Natural killer cell (primary cell): ENCODE data around the gene UBE3B. TPM values are rescaled to one million over a fixed set of nuclear protein-coding genes. Genes with fewer than 3 reads are reported as not detected.

Experiments used
- ATAC-seq, 3 donors: fragments of 150-1000 bp in 2 of 3; fragments of 200-7000 bp in 1 of 3; cut with Tn5 transposase; 1 replicate in 1 of 3; 2 replicates in 2 of 3; pipeline ENCODE4 v1.10.0; 2021; ENCODE audit warnings: mild to moderate bottlenecking in 2 of 3, moderate library complexity in 2 of 3
- DNase-seq, 2 donors: peaks; one replicate each; pipeline versions ENCODE4 v3.0.0 to v3.0.0-alpha.2; 2013 to 2021; ENCODE audit warnings: mixed read lengths in 1 of 2
- H3K27ac ChIP-seq: one replicate; pipeline ENCODE4 v1.5.1; 2013; ENCODE audit warnings: mild to moderate bottlenecking, low read length
- H3K27me3 ChIP-seq: one replicate; pipeline ENCODE4 v1.6.1; 2013; ENCODE audit warnings: low read length; ENCODE audit not compliant: control insufficient read depth, insufficient read depth
- H3K36me3 ChIP-seq: one replicate; pipeline ENCODE4 v1.6.1; 2013; ENCODE audit warnings: low read length; ENCODE audit not compliant: control insufficient read depth, insufficient read depth
- H3K4me1 ChIP-seq: one replicate; pipeline ENCODE4 v1.6.1; 2013; ENCODE audit warnings: low read length; ENCODE audit not compliant: control insufficient read depth, insufficient read depth
- H3K4me3 ChIP-seq: one replicate; pipeline ENCODE4 v1.5.1; 2013; ENCODE audit warnings: low read length
- H3K9me3 ChIP-seq: one replicate; pipeline ENCODE4 v1.6.1; 2013; ENCODE audit warnings: low read length; ENCODE audit not compliant: control insufficient read depth, insufficient read depth
- H3K27ac Mint-ChIP-seq, 2 donors: one replicate each; pipeline ENCODE4 v1.8.0; 2022; ENCODE audit warnings: mild to moderate bottlenecking in 2 of 2, mixed read lengths in 2 of 2, moderate library complexity in 1 of 2
- H3K27me3 Mint-ChIP-seq, 2 donors: one replicate each; pipeline ENCODE4 v1.8.0; 2022; ENCODE audit warnings: low read depth in 2 of 2, mixed read lengths in 2 of 2
- H3K36me3 Mint-ChIP-seq: one replicate; pipeline ENCODE4 v1.8.0; 2022; ENCODE audit warnings: mixed read lengths
- H3K4me1 Mint-ChIP-seq, 2 donors: one replicate each; pipeline ENCODE4 v1.8.0; 2022; ENCODE audit warnings: mixed read lengths in 2 of 2
- H3K4me3 Mint-ChIP-seq: one replicate; pipeline ENCODE4 v1.8.0; 2022; ENCODE audit warnings: mild to moderate bottlenecking, moderate library complexity, mixed read lengths
- H3K9me3 Mint-ChIP-seq, 2 donors: one replicate each; pipeline ENCODE4 v1.8.0; 2022; ENCODE audit warnings: mixed read lengths in 2 of 2
- WGBS: methylation state at CpG from one replicate; pipeline ENCODE4 v1.1.7; 2013; ENCODE audit warnings: missing lambda C conversion rate; ENCODE audit not compliant: insufficient coverage; 5-methylcytosine and 5-hydroxymethylcytosine counted together
- intact Hi-C: fragments of 100-400 bp; cut with micrococcal nuclease; formaldehyde crosslinking; loops from one replicate; pipeline ENCODE4 v1.14.2; 2022
- total RNA-seq, 4 donors: library from RNA; stranded (reverse); fragments of 120-200 nt in 1 of 4; gene quantifications; one replicate each; pipeline versions ENCODE4 v1.2.3 to v1.2.4, GENCODE V29; 2013 to 2022
- TF ChIP-seq, protein P1 (sequence below): fragments of 200-600 bp; IDR thresholded peaks from one replicate; pipeline ENCODE4 v1.8.0; 2022; ENCODE audit warnings: antibody characterized with exemption

Gene UBE3B
- total RNA-seq, 3 donors from 2014 or later (not counting 1 experiment from before 2014, with no cell fraction given): 32.2 to 46.7 (median 39.5) TPM

GRCh38 chr12:109512608-109513007 is 35.2 kb downstream of the UBE3B start:
- Histone ChIP-seq H3K4me3 (no peak overlapping the region), H3K9me3 (no peaks in the 10 kb centered on the region), H3K27me3 (no peaks in the 10 kb centered on the region), H3K4me1 (no peaks in the 10 kb centered on the region), H3K27ac (no peak overlapping the region), H3K36me3 (peaks cover 68% of the 10 kb centered on the region)
- no peak overlapping the region for H3K27ac Mint-ChIP-seq
- H3K9me3 Mint-ChIP-seq: no peaks in the 10 kb centered on the region
- H3K4me1 Mint-ChIP-seq: no peaks in the 10 kb centered on the region
- DNase-seq (no peak), ATAC-seq (no peak)
- H3K4me3 Mint-ChIP-seq: no peak overlapping the region
- H3K27me3 Mint-ChIP-seq: no peaks in the 10 kb centered on the region
- H3K36me3 Mint-ChIP-seq: peaks cover 36% of the 10 kb centered on the region
- intact Hi-C loops: no loop called here
- WGBS: 100% methylated on average over 1 of the region's 1 CpG
- TF ChIP-seq, protein P1, sequence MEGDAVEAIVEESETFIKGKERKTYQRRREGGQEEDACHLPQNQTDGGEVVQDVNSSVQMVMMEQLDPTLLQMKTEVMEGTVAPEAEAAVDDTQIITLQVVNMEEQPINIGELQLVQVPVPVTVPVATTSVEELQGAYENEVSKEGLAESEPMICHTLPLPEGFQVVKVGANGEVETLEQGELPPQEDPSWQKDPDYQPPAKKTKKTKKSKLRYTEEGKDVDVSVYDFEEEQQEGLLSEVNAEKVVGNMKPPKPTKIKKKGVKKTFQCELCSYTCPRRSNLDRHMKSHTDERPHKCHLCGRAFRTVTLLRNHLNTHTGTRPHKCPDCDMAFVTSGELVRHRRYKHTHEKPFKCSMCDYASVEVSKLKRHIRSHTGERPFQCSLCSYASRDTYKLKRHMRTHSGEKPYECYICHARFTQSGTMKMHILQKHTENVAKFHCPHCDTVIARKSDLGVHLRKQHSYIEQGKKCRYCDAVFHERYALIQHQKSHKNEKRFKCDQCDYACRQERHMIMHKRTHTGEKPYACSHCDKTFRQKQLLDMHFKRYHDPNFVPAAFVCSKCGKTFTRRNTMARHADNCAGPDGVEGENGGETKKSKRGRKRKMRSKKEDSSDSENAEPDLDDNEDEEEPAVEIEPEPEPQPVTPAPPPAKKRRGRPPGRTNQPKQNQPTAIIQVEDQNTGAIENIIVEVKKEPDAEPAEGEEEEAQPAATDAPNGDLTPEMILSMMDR: no peak

DNA sequence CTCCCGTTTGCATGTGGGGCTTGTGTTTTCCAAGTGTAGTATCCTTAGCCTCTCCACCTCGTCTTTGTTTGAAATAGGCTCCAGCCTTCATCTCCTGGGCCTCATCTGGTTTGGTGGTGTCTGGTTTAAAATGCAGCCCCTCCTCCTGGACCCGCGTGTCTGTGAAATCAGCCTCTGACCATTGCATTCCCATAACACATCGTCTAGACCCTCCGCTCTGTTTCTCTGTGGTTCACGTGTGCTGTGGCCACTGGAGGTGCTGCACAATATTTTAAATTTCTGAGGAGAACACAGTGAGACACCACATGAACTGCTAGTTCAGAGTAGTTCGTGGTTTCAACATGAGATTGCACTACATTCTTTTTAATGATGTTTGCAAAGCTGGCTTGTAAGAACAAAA is 35.6 kb downstream of the UBE3B start:
- ATAC-seq (no peak), DNase-seq (no peak)
- no peaks in the 10 kb centered on the region for H3K9me3 Mint-ChIP-seq
- H3K4me3 ChIP-seq: no peak overlapping the region
- no peaks in the 10 kb centered on the region for H3K4me1 ChIP-seq
- TF ChIP-seq, protein P1: no peak
- H3K9me3 ChIP-seq: no peaks in the 10 kb centered on the region
- peaks cover 41% of the 10 kb centered on the region for H3K36me3 Mint-ChIP-seq
- whole genome bisulfite sequencing: 90% methylated on average over 8 of the region's 8 CpGs
- intact Hi-C loops: no loop called here
- H3K36me3 ChIP-seq: peaks cover 68% of the 10 kb centered on the region
- no peak overlapping the region for H3K4me3 Mint-ChIP-seq
- H3K27ac Mint-ChIP-seq: no peak overlapping the region
- H3K27ac ChIP-seq: no peak overlapping the region
- no peaks in the 10 kb centered on the region for H3K27me3 Mint-ChIP-seq
- H3K4me1 Mint-ChIP-seq: no peaks in the 10 kb centered on the region
- H3K27me3 ChIP-seq: no peaks in the 10 kb centered on the region

DNA sequence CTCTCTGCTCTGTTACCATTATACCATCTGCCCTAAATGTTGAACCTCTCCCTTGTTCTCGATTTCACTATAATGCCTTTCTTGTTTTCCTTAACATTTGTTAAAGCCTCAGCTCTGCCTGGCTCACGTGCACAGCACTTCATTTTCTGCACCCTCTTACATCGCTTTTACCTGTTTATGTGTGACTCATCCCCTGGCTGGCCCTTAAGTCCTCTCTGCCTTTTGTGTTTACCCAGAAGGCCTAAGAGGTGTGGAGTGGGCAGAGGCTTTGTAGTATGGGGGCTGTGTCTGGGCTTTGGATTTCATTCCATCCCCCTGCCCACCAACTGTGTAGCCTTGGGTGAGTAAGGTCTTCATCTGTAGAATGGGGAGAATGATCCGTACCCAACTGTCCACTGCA is 36.5 kb downstream of the UBE3B start:
- intact Hi-C loops: no loop called here
- H3K9me3 ChIP-seq: no peaks in the 10 kb centered on the region
- H3K4me1 ChIP-seq: no peaks in the 10 kb centered on the region
- no peak overlapping the region for H3K27ac ChIP-seq
- H3K36me3 ChIP-seq: peaks cover 66% of the 10 kb centered on the region
- TF ChIP-seq, protein P1: no peak
- H3K27me3 Mint-ChIP-seq: no peaks in the 10 kb centered on the region
- DNase-seq (no peak), ATAC-seq (no peak)
- H3K27me3 ChIP-seq: no peaks in the 10 kb centered on the region
- H3K27ac Mint-ChIP-seq: no peak overlapping the region
- H3K4me3 ChIP-seq: no peak overlapping the region
- no peak overlapping the region for H3K4me3 Mint-ChIP-seq
- WGBS: 80% methylated on average over 4 of the region's 4 CpGs
- H3K4me1 Mint-ChIP-seq: no peaks in the 10 kb centered on the region
- no peaks in the 10 kb centered on the region for H3K9me3 Mint-ChIP-seq
- H3K36me3 Mint-ChIP-seq: peaks cover 48% of the 10 kb centered on the region

GRCh38 chr12:109517619-109518018 is 40.2 kb downstream of the UBE3B start:
- DNase-seq (no peak), ATAC-seq (no peak)
- no peaks in the 10 kb centered on the region for H3K4me1 Mint-ChIP-seq
- no peak overlapping the region for H3K27ac Mint-ChIP-seq
- intact Hi-C loops: loop anchor here (1.0 to 2.0 kb wide), 3 partner anchors 79 to 258 kb away; no protein-coding TSS in a partner anchor
- TF ChIP-seq, protein P1: no peak
- Histone ChIP-seq H3K4me1 (no peaks in the 10 kb centered on the region), H3K27ac (no peak overlapping the region), H3K27me3 (no peaks in the 10 kb centered on the region), H3K4me3 (no peak overlapping the region), H3K9me3 (no peaks in the 10 kb centered on the region), H3K36me3 (peaks cover 65% of the 10 kb centered on the region)
- H3K27me3 Mint-ChIP-seq: no peaks in the 10 kb centered on the region
- H3K36me3 Mint-ChIP-seq: peaks cover 36% of the 10 kb centered on the region
- no peak overlapping the region for H3K4me3 Mint-ChIP-seq
- no peaks in the 10 kb centered on the region for H3K9me3 Mint-ChIP-seq
- WGBS: 95% methylated on average over 6 of the region's 6 CpGs
